HG03095 (cell line): ENCODE data around the gene ANKRD17.
"Not testable (repeated sequence)": the region's sequence is repeated elsewhere in the genome, so short reads cannot be mapped to it uniquely, and the experiment has no call there.

ENCODE experiments used
- ATAC-seq: cut with Tn5 transposase; IDR thresholded peaks from one replicate; pipeline ENCODE4 v1.9.1; 2021; ENCODE audit warnings: moderate library complexity; ENCODE audit not compliant: unreplicated experiment

Gene ANKRD17

DNA sequence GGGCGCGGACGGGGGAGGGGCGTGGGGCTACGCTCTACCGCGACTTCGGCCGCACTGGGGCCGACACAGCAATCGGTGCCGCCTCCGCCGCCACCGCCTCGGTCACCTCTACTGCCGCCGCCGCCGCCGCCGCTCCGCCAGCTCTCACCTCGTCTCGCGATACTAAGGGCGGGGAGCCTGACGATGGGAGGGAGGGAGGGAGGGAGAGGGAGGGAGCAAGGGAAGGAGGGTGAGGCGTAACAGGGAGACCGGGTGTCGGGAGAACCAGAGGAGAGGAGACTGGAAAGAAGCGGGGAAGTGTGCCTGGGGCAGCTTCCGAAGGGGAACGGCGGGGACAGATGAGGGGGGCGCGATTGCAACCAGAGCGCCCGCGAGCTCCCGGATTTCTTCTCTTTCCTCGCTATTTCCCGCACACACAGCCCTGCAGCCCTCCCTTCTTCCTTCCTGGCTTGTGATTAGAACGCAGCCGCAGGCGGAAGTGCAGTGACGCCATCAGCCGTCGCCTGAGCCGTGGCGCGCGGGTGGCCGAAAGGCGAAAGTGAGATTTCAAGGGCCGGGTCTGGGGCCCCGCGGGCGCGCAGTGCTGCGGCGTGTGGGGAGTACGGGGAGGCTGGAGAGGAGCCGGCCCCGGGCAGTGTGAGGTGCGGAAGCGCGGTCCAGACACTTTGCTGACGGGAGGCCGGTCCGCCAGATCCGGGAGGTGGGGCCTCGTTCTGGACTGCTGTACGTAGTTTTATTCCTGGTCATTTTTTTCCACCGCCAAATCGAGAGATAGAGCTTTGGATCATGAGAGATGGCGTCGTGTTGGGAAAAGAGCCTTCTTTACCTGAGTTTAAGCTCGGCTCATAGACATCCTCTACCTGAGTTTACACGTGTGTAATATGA, at the start of gene ANKRD17:
Gene ANKRD17, minus strand, starts transcription at position 113 of the 885 bp plus-strand sequence. CDS start 130 bp downstream, outside the sequence.
- peak; percentile 76 for ATAC-seq

GRCh38 chr4:73308286-73308685, 49.7 kb upstream of the ANKRD17 start:
- ATAC-seq = no peak

DNA sequence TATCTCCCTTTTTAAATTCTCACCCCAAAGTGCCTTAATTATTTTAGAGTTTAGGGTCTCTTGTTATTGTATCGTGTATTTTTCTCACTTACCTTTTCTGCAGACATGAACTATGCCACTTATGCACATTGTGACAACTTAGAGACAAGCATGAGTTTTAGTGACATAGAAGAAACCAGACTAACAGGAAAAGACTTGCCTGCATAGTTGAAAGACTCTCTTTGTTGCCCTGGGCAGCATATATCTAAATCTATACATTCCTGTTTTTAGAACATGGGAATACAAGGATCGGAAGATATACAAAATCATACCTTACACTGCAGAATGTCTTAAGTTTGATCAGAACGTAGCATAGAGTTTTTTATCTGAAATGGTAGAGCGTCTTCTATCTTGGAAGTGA, 45.1 kb upstream of the ANKRD17 start:
- no peak for ATAC-seq

DNA sequence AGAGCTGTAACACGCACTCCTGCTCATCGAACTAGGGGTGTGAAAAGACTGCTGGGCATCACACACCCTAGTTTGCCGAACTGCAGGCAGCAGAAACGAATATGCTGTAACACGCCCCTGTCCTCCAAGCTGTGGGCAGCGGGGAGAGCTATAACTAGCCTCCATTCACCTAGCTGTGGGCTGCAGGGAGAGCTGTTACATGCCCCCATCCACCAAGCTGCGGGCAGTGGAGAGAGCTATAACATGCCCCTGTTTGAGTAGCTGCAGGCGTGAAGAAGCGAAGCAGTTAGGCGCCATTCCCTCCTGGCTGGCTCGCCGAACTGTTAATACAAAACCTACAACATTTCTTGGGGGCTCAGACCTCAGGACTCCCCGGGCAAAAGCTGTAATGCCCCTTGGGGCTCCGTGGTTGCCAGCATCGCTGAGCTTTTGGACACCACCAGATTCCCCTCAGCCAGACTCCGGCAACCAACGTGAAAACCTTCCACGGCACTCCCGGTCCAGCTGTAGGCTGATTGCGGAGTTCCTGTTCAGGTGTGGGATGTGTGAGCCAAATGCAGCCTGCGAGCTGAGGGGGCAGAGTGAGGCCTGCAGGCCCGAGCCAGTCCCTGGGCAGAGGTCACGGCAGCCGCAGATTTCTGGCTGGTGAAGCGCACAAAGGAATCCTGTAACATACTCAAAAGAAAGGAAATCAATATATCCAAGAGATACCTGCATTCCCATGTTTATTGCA, 41.1 kb upstream of the ANKRD17 start:
- no peak for ATAC-seq

DNA sequence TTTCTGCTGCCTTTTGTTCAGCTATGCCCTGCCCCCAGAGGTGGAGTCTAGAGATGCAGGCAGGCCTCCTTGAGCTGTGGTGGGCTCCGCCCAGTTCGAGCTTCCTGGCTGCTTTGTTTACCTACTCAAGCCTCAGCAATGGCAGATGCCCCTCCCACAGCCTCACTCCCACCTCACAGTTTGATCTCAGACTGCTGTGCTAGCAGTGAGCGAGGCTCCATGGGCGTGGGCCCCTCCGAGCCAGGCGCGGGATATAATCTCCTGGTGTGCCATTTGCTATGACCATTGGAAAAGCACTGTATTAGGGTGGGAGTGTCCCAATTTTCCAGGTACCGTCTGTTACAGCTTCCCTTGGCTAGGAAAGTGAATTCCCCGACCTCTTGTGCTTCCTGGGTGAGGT, 34.1 kb upstream of the ANKRD17 start:
- ATAC-seq = not testable (repeated sequence)

GRCh38 chr4:73281982-73282381, 23.4 kb upstream of the ANKRD17 start:
- ATAC-seq = no peak

- no peak for ATAC-seq
Observed at GRCh38 chr4:73281396-73281795, 22.8 kb upstream of the ANKRD17 start.

DNA sequence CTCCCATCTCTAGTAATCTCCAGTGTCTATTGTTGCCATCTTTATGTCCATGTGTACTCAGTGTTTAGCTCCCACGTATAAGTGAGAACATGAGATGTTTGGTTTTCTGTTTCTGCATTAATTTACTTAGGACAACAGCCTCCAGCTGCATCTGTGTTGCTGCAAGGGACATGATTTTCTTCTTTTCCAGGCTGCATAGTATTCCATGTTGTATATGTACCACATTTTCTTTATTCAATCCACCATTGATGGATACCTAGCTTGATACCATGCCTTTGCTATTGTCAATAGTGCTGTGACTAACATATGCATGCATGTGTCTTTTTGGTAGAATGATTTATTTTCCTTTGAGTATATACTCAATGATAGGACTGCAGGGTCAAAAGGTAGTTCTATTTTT, 18.6 kb upstream of the ANKRD17 start:
- ATAC-seq = no peak

DNA sequence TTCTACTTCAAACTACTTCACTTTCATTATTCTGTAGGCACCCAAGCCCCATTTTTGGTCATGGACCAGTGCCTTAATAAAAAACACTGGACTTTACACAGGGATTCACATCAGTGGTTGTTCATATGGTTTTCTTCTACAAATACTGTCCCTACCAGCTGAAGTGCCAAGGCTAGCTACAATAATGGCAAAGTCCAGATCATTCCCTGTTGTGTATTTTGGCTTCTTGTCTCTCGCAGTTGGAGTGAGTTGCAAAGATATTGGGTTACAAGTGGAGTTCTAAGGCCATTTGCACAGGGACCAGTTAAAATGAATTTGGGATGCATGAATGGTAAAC, 16.7 kb upstream of the ANKRD17 start:
- ATAC-seq = no peak

DNA sequence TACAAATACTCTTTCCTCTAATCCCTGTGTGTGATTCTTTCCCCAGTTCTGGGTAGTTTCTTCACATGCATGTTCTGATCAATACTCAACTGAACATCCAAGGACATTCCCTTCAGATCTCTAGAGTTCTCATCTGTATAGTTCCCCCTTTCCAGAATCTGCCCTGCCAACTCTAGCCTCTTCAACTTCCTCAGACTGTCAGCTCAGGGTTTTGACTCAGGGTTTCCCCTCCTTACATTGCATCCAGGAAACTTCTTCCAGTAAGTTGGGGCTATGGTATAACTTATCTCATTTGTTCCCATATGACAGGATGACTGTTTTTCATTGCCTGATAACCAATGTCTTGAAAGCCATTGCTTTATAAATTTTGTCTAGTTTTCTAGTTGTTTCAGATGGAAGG, 14.2 kb upstream of the ANKRD17 start:
- ATAC-seq = no peak

DNA sequence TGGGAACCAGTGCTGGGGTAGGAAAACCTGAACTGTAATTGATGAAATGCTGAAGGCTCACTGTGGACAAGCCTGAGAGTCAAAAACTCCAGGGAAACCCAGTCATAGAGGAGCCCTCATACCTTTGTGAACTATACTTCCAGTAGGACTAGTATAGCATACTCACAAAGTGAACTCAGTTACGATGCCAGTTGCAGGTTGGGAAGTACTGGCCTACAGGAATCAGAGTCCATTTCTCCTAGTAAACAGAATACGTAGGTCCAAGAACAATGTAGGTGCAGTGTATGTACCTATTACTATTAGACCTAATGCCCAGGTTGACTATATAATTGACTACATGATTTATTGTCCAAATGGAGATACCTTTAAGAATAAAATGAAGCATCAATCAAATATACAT, 8.5 kb upstream of the ANKRD17 start:
- no peak for ATAC-seq

DNA sequence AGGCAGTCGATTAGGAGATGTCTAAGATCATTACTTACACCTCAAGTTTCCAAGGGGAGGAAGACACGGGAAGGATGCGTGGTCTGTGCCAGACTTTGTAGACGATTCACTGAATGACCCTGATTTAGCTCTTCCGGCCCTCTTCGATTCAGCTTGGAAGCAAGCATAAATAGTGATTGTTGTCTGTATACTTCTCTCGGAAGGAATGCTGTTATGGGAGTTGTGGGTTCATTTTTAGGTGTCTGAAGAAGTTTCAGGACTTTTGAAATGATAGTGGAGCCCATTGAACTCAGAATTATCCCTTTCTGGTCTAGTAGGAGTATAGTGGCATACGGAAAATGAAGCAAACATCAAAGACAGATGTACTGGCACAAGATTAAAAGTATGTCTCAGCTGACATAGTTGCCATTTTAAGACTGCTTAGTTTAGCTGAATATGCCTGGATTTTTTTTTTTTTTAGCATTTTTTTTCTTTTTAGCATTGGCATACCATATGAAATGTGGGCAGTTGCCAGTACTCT, 1.0 kb upstream of the ANKRD17 start:
- peak; percentile 8 for ATAC-seq

GRCh38 chr4:73258436-73258685, 237 bp downstream of the ANKRD17 start:
- ATAC-seq = peak; percentile 28

GRCh38 chr4:73257651-73258435, 755 bp downstream of the ANKRD17 start:
- peak; percentile 5 for ATAC-seq

GRCh38 chr4:73257234-73257633, 1.4 kb downstream of the ANKRD17 start:
- ATAC-seq = peak; percentile 34

GRCh38 chr4:73255847-73256246, 2.8 kb downstream of the ANKRD17 start:
- not testable (repeated sequence) for ATAC-seq

GRCh38 chr4:73252001-73252400, 6.6 kb downstream of the ANKRD17 start:
- no peak for ATAC-seq

DNA sequence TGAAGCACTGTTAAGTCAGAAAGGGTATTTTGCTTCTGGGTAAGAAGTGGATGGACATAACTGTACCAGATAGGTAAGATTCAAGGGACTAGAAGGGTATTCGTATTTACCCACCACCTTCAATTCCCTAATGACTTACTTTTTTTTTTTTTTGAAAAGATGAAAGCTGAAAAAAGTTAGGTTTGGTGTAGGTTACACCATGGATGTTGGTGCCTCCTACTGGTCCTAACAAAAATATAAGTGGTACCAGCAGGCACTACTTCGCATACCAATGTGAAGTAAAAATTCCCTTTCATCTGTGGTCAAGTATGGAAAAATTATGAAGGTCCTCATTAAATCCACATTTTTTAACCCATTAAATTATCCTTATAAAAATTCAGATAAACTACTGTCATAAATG, 7.2 kb downstream of the ANKRD17 start:
- no peak for ATAC-seq

- ATAC-seq = no peak
Observed at GRCh38 chr4:73250642-73251041, 8.0 kb downstream of the ANKRD17 start.

GRCh38 chr4:73248821-73249220, 9.8 kb downstream of the ANKRD17 start:
- no peak for ATAC-seq

DNA sequence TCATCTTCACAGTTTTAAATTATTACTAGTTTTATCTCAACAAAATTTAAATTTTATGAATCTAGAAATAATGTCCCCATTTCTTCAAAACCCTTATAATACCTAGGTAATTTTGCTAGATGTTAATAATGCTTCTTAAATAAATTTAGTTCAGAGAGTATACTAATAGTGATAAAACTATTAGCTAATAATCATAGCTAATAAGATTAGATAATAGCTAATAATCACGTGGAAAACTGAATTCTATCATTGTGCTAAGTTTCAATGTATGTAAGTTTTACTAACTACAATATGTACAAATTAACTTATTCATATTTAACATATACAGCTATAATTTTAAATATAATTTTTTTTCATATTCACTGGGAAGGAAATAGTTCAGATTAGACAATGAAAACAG, 10.2 kb downstream of the ANKRD17 start:
- ATAC-seq = no peak

- no peak for ATAC-seq
Observed at GRCh38 chr4:73247100-73247499, 11.5 kb downstream of the ANKRD17 start.
